Endodermal cell (in vitro differentiated cells): ENCODE measurements around the gene ABLIM2. TPM values are rescaled to one million over a fixed set of nuclear protein-coding genes. Genes with fewer than 3 reads are reported as not detected.

Experiments used
- DNase-seq: peaks from one replicate; pipeline ENCODE4 v3.0.0-alpha.2; 2017
- H3K27ac ChIP-seq: 2 replicates; pipeline ENCODE4 v1.5.1; 2013; ENCODE audit warnings: mild to moderate bottlenecking, low read depth, low read length, moderate library complexity
- H3K27me3 ChIP-seq: 2 replicates; pipeline ENCODE4 v1.6.1; 2013; ENCODE audit warnings: mild to moderate bottlenecking, low read length, moderate library complexity; ENCODE audit not compliant: insufficient read depth, control insufficient read depth, poor library complexity, severe bottlenecking
- H3K36me3 ChIP-seq: 2 replicates; pipeline ENCODE4 v1.7.0; 2013; ENCODE audit warnings: mild to moderate bottlenecking, low read length, moderate library complexity; ENCODE audit not compliant: control insufficient read depth, insufficient read depth
- H3K4me1 ChIP-seq: one replicate; pipeline ENCODE4 v1.7.0; 2013; ENCODE audit warnings: low read length; ENCODE audit not compliant: control insufficient read depth, insufficient read depth
- H3K4me3 ChIP-seq: 2 replicates; pipeline ENCODE4 v1.5.1; 2013; ENCODE audit warnings: mild to moderate bottlenecking, low read length, moderate library complexity
- H3K9ac ChIP-seq: 2 replicates; pipeline ENCODE4 v1.6.1; 2013; ENCODE audit warnings: mild to moderate bottlenecking, low read length, moderate library complexity; ENCODE audit not compliant: poor library complexity, severe bottlenecking; ENCODE audit errors: extremely low read depth
- H3K9me3 ChIP-seq: 2 replicates; pipeline ENCODE4 v1.6.1; 2013; ENCODE audit warnings: mild to moderate bottlenecking, low read length, moderate library complexity; ENCODE audit not compliant: control insufficient read depth
- H3K27ac Mint-ChIP-seq: 2 replicates; pipeline ENCODE4 v1.8.0; 2020; ENCODE audit warnings: mixed read lengths
- H3K27me3 Mint-ChIP-seq: 2 replicates; pipeline ENCODE4 v1.8.0; 2021; ENCODE audit warnings: mild to moderate bottlenecking, mixed read lengths; ENCODE audit not compliant: insufficient read depth
- H3K36me3 Mint-ChIP-seq: 2 replicates; pipeline ENCODE4 v1.8.0; 2020; ENCODE audit warnings: low read depth, mixed read lengths
- H3K4me1 Mint-ChIP-seq: 2 replicates; pipeline ENCODE4 v1.8.0; 2020; ENCODE audit warnings: mixed read lengths
- H3K4me3 Mint-ChIP-seq: 2 replicates; pipeline ENCODE4 v1.8.0; 2020; ENCODE audit warnings: mild to moderate bottlenecking, moderate library complexity, mixed read lengths
- H3K9me3 Mint-ChIP-seq: 2 replicates; pipeline ENCODE4 v1.8.0; 2020; ENCODE audit warnings: mild to moderate bottlenecking, mixed read lengths
- CTCF ChIP-seq: fragments of 200-600 bp; sonication (generic); conservative IDR thresholded peaks from 2 replicates; pipeline ENCODE4 v1.5.0; 2021; ENCODE audit warnings: antibody characterized with exemption, mild to moderate bottlenecking
- WGBS, 2 experiments: methylation state at CpG; one replicate each; pipeline versions ENCODE4 v1.1.5 to v1.1.7; 2013; ENCODE audit warnings: missing lambda C conversion rate in 2 of 2, mixed read lengths in 1 of 2; ENCODE audit not compliant: insufficient coverage in 1 of 2, insufficient read length in 1 of 2; 5-methylcytosine and 5-hydroxymethylcytosine counted together
- total RNA-seq, 2 donors: library from RNA; stranded (reverse); fragmentation: NEBNext Ultra II Directional in 1 of 2; extraction: Animal tissue kit (Norgen Biotek cat#: 25700) in 1 of 2; gene quantifications; 2 replicates in 1 of 2; 3 replicates in 1 of 2; pipeline ENCODE4 v1.2.1, GENCODE V29; 2021

ABLIM2 gene
- total RNA-seq, 2 donors from 2014 or later = 0.35 to 1.6 TPM

GRCh38 chr4:8053688-8054449, 104.7 kb downstream of the ABLIM2 start:
- Histone ChIP-seq H3K9ac (no peak overlapping the region), H3K27ac (no peak overlapping the region), H3K9me3 (peaks cover 11% of the 10 kb centered on the region), H3K4me1 (no peaks in the 10 kb centered on the region), H3K36me3 (no peaks in the 10 kb centered on the region), H3K4me3 (no peak overlapping the region), H3K27me3 (no peaks in the 10 kb centered on the region)
- 92 to 93% methylated on average over 16 to 18 of the region's 18 CpGs for WGBS, 2 experiments
- no peak overlapping the region for H3K27ac Mint-ChIP-seq
- no peaks in the 10 kb centered on the region for H3K27me3 Mint-ChIP-seq
- peaks cover 3% of the 10 kb centered on the region for H3K36me3 Mint-ChIP-seq
- peaks cover 14% of the 10 kb centered on the region for H3K4me1 Mint-ChIP-seq
- no peak for DNase-seq
- no peak overlapping the region for H3K4me3 Mint-ChIP-seq
- no peak for TF ChIP-seq CTCF
- H3K9me3 Mint-ChIP-seq = peaks cover 25% of the 10 kb centered on the region

- Histone ChIP-seq H3K27ac (no peak overlapping the region), H3K4me1 (no peaks in the 10 kb centered on the region), H3K4me3 (no peak overlapping the region), H3K27me3 (no peaks in the 10 kb centered on the region), H3K9me3 (peaks cover 11% of the 10 kb centered on the region), H3K9ac (no peak overlapping the region), H3K36me3 (no peaks in the 10 kb centered on the region)
- Mint-ChIP-seq H3K27me3 (no peaks in the 10 kb centered on the region), H3K9me3 (peaks cover 22% of the 10 kb centered on the region), H3K4me3 (no peak overlapping the region), H3K27ac (no peak overlapping the region), H3K36me3 (no peaks in the 10 kb centered on the region), H3K4me1 (peaks cover 19% of the 10 kb centered on the region)
- TF ChIP-seq CTCF = no peak
- WGBS, 2 experiments = 93 to 94% methylated on average over 9 of the region's 9 CpGs
- peak; percentile 45 for DNase-seq
Measured at GRCh38 chr4:8052160-8052691, 106.4 kb downstream of the ABLIM2 start.

- no peak for TF ChIP-seq CTCF
- WGBS, 2 experiments = 82% methylated on average over 6 to 7 of the region's 7 CpGs
- H3K9ac ChIP-seq = no peak overlapping the region
- no peak overlapping the region for H3K27ac Mint-ChIP-seq
- no peaks in the 10 kb centered on the region for H3K27me3 ChIP-seq
- peaks cover 22% of the 10 kb centered on the region for H3K9me3 Mint-ChIP-seq
- H3K27me3 Mint-ChIP-seq = no peaks in the 10 kb centered on the region
- H3K36me3 ChIP-seq = no peaks in the 10 kb centered on the region
- H3K4me3 Mint-ChIP-seq = no peak overlapping the region
- peaks cover 11% of the 10 kb centered on the region for H3K9me3 ChIP-seq
- H3K4me1 Mint-ChIP-seq = peaks cover 19% of the 10 kb centered on the region
- H3K27ac ChIP-seq = no peak overlapping the region
- H3K4me1 ChIP-seq = no peaks in the 10 kb centered on the region
- H3K36me3 Mint-ChIP-seq = no peaks in the 10 kb centered on the region
- H3K4me3 ChIP-seq = no peak overlapping the region
- peak; percentile 67 for DNase-seq
Measured at GRCh38 chr4:8051644-8052043, 107.0 kb downstream of the ABLIM2 start.
